Measurements from ENCODE around the gene THNSL1.

DNA sequence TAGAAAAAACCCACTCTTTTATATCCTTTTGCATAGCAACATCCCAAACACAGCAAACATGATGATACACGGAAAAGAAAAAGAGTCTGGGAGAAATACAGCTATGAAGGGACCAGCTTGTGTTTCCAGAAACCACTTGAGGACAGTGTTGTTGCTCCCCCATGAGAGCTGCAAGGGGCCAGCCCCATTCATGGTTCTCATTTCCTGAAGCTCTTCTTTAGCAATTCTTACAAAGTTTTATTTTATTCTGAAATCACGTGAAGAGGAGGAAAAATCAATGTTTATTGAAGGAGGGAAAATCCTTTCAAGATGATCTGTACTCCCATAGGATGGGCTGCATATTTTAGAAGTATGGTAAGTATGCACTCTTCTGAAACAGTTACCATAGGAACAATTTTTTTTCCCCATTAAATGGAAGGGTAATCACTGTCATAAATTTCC, 46.6 kb upstream of the THNSL1 start:
- TF ChIP-seq EZH2 (IDR thresholded peaks at IDR 0.05; ENCODE audit: low read length, missing control alignments), result no peak
- TF ChIP-seq, protein P1, sequence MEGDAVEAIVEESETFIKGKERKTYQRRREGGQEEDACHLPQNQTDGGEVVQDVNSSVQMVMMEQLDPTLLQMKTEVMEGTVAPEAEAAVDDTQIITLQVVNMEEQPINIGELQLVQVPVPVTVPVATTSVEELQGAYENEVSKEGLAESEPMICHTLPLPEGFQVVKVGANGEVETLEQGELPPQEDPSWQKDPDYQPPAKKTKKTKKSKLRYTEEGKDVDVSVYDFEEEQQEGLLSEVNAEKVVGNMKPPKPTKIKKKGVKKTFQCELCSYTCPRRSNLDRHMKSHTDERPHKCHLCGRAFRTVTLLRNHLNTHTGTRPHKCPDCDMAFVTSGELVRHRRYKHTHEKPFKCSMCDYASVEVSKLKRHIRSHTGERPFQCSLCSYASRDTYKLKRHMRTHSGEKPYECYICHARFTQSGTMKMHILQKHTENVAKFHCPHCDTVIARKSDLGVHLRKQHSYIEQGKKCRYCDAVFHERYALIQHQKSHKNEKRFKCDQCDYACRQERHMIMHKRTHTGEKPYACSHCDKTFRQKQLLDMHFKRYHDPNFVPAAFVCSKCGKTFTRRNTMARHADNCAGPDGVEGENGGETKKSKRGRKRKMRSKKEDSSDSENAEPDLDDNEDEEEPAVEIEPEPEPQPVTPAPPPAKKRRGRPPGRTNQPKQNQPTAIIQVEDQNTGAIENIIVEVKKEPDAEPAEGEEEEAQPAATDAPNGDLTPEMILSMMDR (conservative IDR thresholded peaks at IDR 0.05 in 1 of 2, IDR thresholded peaks at IDR 0.05 in 1 of 2; ENCODE audit: low read depth in 1 of 2, low read length in 2 of 2), result no peak
